Measurements from ENCODE around the gene CD2AP. TPM values are rescaled to one million over a fixed set of nuclear protein-coding genes. Genes with fewer than 3 reads are reported as not detected.
"Not testable (repeated sequence)": the region's sequence is repeated elsewhere in the genome, so short reads cannot be mapped to it uniquely, and the experiment has no call there.

Gene CD2AP
- total RNA-seq, 1 experiment from 2014 or later, result 20.6 TPM

DNA sequence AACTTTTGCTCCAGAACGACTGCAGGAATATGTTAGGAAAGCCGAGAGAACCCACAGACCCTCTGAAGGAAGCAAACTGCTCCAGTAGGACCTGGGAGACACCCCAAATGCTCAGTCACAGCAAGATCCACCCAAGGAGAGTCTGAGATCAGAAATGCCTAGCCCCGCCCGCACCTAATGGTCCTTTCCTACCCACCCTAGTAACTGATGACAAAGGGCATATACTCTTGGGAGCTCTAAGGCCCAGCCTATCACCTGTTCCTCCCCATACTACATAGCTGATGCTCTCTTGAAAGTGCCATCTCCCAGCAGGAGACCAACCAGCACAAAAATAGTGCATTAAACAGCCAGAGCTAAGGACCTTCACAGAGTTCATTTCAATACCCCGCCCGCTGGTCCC, 67.6 kb downstream of the CD2AP start:
- Histone ChIP-seq H3K4me1 (ENCODE audit: insufficient read depth, low read length, poor library complexity, severe bottlenecking) (no peaks in the 10 kb centered on the region), H3K27ac (ENCODE audit: low read depth, low read length, poor library complexity, severe bottlenecking) (no peak overlapping the region), H3K4me3 (ENCODE audit: low read depth, low read length, poor library complexity, severe bottlenecking) (no peak overlapping the region), H3K36me3 (ENCODE audit: insufficient read depth, low read length, poor library complexity, severe bottlenecking) (peaks cover 10% of the 10 kb centered on the region), H3K27me3 (replicated peaks; ENCODE audit: insufficient read depth, low read depth, low read length, poor library complexity) (no peaks in the 10 kb centered on the region), H3K9me3 (ENCODE audit: low read depth, low read length, poor library complexity, severe bottlenecking) (no peaks in the 10 kb centered on the region)
- ChIA-PET POLR2A (ENCODE audit: low non-redundant PET) (no interaction called here), CTCF (no interaction called here)
- no TSS peak for BruUV-seq (replicated peaks)
- intact Hi-C loops (cut with micrococcal nuclease; ENCODE audit: unreplicated experiment), result no loop called here
- no peak for DNase-seq (ENCODE audit: low spot score)
- TF ChIP-seq, protein P1, sequence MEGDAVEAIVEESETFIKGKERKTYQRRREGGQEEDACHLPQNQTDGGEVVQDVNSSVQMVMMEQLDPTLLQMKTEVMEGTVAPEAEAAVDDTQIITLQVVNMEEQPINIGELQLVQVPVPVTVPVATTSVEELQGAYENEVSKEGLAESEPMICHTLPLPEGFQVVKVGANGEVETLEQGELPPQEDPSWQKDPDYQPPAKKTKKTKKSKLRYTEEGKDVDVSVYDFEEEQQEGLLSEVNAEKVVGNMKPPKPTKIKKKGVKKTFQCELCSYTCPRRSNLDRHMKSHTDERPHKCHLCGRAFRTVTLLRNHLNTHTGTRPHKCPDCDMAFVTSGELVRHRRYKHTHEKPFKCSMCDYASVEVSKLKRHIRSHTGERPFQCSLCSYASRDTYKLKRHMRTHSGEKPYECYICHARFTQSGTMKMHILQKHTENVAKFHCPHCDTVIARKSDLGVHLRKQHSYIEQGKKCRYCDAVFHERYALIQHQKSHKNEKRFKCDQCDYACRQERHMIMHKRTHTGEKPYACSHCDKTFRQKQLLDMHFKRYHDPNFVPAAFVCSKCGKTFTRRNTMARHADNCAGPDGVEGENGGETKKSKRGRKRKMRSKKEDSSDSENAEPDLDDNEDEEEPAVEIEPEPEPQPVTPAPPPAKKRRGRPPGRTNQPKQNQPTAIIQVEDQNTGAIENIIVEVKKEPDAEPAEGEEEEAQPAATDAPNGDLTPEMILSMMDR (conservative IDR thresholded peaks at IDR 0.05; ENCODE audit: low read depth, low read length), result no peak
- TF ChIP-seq EZH2 (IDR thresholded peaks at IDR 0.05; ENCODE audit: borderline replicate concordance, low read depth, low read length, poor library complexity, severe bottlenecking), result no peak

DNA sequence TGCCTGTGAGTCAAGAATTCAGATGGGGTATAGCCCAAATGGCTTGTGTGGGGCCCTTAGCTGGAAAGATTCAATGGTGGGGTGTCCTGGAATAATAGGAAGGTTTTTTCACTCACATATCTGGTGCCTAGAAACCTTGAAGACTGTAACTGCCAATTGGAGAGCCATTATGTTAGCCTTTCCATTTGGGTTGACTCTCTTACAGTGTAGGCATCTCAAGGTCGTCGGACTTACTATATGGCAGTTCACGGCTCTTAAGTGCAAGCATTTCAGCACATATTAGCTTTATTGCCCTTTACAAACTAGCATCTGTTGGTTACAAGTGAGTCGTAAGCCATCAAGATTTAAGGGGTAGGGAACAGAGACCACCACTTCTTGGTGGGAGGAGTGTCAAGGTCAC, 74.1 kb downstream of the CD2AP start:
- no peaks in the 10 kb centered on the region for H3K9me3 ChIP-seq (ENCODE audit: low read depth, low read length, poor library complexity, severe bottlenecking)
- peaks cover 5% of the 10 kb centered on the region for H3K36me3 ChIP-seq (ENCODE audit: insufficient read depth, low read length, poor library complexity, severe bottlenecking)
- TF ChIP-seq, protein P1 (conservative IDR thresholded peaks at IDR 0.05; ENCODE audit: low read depth, low read length), result no peak
- no peak for TF ChIP-seq EZH2 (IDR thresholded peaks at IDR 0.05; ENCODE audit: borderline replicate concordance, low read depth, low read length, poor library complexity, severe bottlenecking)
- no TSS peak for BruUV-seq (replicated peaks)
- H3K4me3 ChIP-seq (ENCODE audit: low read depth, low read length, poor library complexity, severe bottlenecking), result no peak overlapping the region
- H3K27ac ChIP-seq (ENCODE audit: low read depth, low read length, poor library complexity, severe bottlenecking), result no peak overlapping the region
- POLR2A ChIA-PET (ENCODE audit: low non-redundant PET), result no interaction called here
- DNase-seq (ENCODE audit: low spot score), result no peak
- no peaks in the 10 kb centered on the region for H3K27me3 ChIP-seq (replicated peaks; ENCODE audit: insufficient read depth, low read depth, low read length, poor library complexity)
- intact Hi-C loops (cut with micrococcal nuclease; ENCODE audit: unreplicated experiment), result no loop called here
- no peaks in the 10 kb centered on the region for H3K4me1 ChIP-seq (ENCODE audit: insufficient read depth, low read length, poor library complexity, severe bottlenecking)
- CTCF ChIA-PET, result no interaction called here

DNA sequence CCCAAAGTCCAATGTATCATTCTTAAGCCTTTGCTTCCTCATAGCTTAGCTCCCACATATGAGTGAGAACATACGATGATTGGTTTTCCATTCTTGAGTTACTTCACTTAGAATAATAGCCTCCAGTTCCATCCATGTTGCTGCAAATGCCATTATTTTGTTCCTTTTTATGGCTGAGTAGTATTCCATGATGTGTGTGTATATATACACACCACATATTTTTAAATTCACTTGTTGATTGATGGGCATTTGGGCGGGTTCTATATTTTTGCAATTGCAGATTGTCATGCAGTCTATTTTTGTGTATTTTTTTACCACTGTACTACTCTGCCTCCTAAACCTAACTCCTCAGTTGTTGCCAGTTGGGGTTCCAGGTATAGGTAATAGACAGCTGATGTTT, 74.7 kb downstream of the CD2AP start:
- no peaks in the 10 kb centered on the region for H3K36me3 ChIP-seq (ENCODE audit: insufficient read depth, low read length, poor library complexity, severe bottlenecking)
- no peaks in the 10 kb centered on the region for H3K27me3 ChIP-seq (replicated peaks; ENCODE audit: insufficient read depth, low read depth, low read length, poor library complexity)
- intact Hi-C loops (cut with micrococcal nuclease; ENCODE audit: unreplicated experiment), result no loop called here
- BruUV-seq (replicated peaks), result no TSS peak
- H3K4me3 ChIP-seq (ENCODE audit: low read depth, low read length, poor library complexity, severe bottlenecking), result no peak overlapping the region
- no peak for TF ChIP-seq EZH2 (IDR thresholded peaks at IDR 0.05; ENCODE audit: borderline replicate concordance, low read depth, low read length, poor library complexity, severe bottlenecking)
- TF ChIP-seq, protein P1 (conservative IDR thresholded peaks at IDR 0.05; ENCODE audit: low read depth, low read length), result no peak
- ChIA-PET POLR2A (ENCODE audit: low non-redundant PET) (no interaction called here), CTCF (no interaction called here)
- DNase-seq (ENCODE audit: low spot score), result no peak
- no peaks in the 10 kb centered on the region for H3K4me1 ChIP-seq (ENCODE audit: insufficient read depth, low read length, poor library complexity, severe bottlenecking)
- H3K9me3 ChIP-seq (ENCODE audit: low read depth, low read length, poor library complexity, severe bottlenecking), result no peaks in the 10 kb centered on the region
- no peak overlapping the region for H3K27ac ChIP-seq (ENCODE audit: low read depth, low read length, poor library complexity, severe bottlenecking)

DNA sequence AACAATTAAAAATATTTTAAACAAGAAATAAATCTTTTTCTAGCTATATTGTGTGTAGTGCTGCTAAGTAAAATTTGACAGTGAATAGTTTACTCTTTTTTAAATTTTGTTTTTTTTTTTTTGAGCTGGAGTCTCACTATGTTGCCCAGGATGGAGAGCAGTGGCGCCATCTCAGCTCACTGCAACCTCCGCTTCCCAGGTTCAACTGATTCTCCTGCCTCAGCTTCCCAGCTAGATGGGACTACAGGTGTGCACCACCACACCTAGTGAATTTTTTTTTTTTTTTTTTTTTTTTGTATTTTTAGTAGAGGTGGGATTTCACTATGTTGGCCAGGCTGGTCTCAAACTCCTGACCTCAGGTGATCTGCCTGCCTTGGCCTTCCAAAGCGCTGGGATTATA, 75.7 kb downstream of the CD2AP start:
- BruUV-seq (replicated peaks); H3K27ac ChIP-seq (ENCODE audit: low read depth, low read length, poor library complexity, severe bottlenecking); H3K27me3 ChIP-seq (replicated peaks; ENCODE audit: insufficient read depth, low read depth, low read length, poor library complexity); CTCF ChIA-PET; intact Hi-C loops (cut with micrococcal nuclease; ENCODE audit: unreplicated experiment); POLR2A ChIA-PET (ENCODE audit: low non-redundant PET); DNase-seq (ENCODE audit: low spot score); H3K9me3 ChIP-seq (ENCODE audit: low read depth, low read length, poor library complexity, severe bottlenecking); H3K4me3 ChIP-seq (ENCODE audit: low read depth, low read length, poor library complexity, severe bottlenecking); H3K36me3 ChIP-seq (ENCODE audit: insufficient read depth, low read length, poor library complexity, severe bottlenecking); H3K4me1 ChIP-seq (ENCODE audit: insufficient read depth, low read length, poor library complexity, severe bottlenecking): not testable (repeated sequence)

DNA sequence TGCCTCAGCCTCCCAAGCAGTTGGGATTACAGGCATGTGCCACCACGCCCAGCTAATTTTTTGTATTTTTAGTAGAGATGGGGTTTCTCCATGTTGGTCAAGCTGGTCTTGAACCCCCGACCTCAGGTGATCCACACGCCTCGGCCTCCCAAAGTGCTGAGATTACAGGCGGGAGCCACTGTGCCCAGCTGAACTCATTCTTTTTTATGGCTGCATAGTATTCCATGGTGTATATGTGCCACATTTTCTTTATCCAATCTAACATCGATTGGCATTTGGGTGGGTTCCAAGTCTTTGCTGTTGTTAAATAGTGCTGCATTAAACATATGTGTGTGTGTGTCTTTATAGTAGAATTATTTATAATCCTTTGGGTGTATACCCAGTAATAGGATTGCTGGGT, 78.9 kb downstream of the CD2AP start:
- intact Hi-C loops (cut with micrococcal nuclease; ENCODE audit: unreplicated experiment); H3K9me3 ChIP-seq (ENCODE audit: low read depth, low read length, poor library complexity, severe bottlenecking); POLR2A ChIA-PET (ENCODE audit: low non-redundant PET); DNase-seq (ENCODE audit: low spot score); BruUV-seq (replicated peaks); H3K36me3 ChIP-seq (ENCODE audit: insufficient read depth, low read length, poor library complexity, severe bottlenecking); H3K4me3 ChIP-seq (ENCODE audit: low read depth, low read length, poor library complexity, severe bottlenecking); H3K27me3 ChIP-seq (replicated peaks; ENCODE audit: insufficient read depth, low read depth, low read length, poor library complexity); CTCF ChIA-PET; H3K4me1 ChIP-seq (ENCODE audit: insufficient read depth, low read length, poor library complexity, severe bottlenecking); H3K27ac ChIP-seq (ENCODE audit: low read depth, low read length, poor library complexity, severe bottlenecking): not testable (repeated sequence)

Measured in A673 (cell line).